Measurements from ENCODE around the gene IFFO2.

GRCh38 chr1:18942340-18942739 lies 14.1 kb downstream of the IFFO2 start:
- TF ChIP-seq SIN3A (IDR thresholded peaks at IDR 0.05; ENCODE audit: low read depth, low read length), result no peak
- TF ChIP-seq CTCF (IDR thresholded peaks at IDR 0.05 in 2 of 3, conservative IDR thresholded peaks at IDR 0.05 in 1 of 3; ENCODE audit: control insufficient read depth in 2 of 3, extremely low read depth in 1 of 3, insufficient read depth in 1 of 3, low read depth in 3 of 3, low read length in 3 of 3), result no peak
- TF ChIP-seq ZZZ3 (IDR thresholded peaks at IDR 0.05; ENCODE audit: control insufficient read depth, insufficient read length, low read depth), result no peak
- no peak for TF ChIP-seq MXI1 (IDR thresholded peaks at IDR 0.05; ENCODE audit: low read depth, low read length)
- no peak for TF ChIP-seq YY1 (IDR thresholded peaks at IDR 0.05; ENCODE audit: low read depth, low read length)
- no peak for TF ChIP-seq POLR2AphosphoS5 (IDR thresholded peaks at IDR 0.05; ENCODE audit: low read length)
- TF ChIP-seq RBBP5 (conservative IDR thresholded peaks at IDR 0.05), result no peak

Data from GM12878 (cell line).